ENCODE results near the gene PRKCQ.

GRCh38 chr10:6612371-6612770 lies 32.3 kb upstream of the PRKCQ start:
- TF ChIP-seq CTCF (IDR thresholded peaks at IDR 0.05) (no peak), POLR2A (IDR thresholded peaks at IDR 0.05) (no peak)
